HG03064 (cell line): Measurements from ENCODE around the gene PRKCE.

Experiments used
- ATAC-seq: cut with Tn5 transposase; IDR thresholded peaks from one replicate; pipeline ENCODE4 v1.9.1; 2021; ENCODE audit warnings: low read depth; ENCODE audit not compliant: unreplicated experiment

PRKCE gene

DNA sequence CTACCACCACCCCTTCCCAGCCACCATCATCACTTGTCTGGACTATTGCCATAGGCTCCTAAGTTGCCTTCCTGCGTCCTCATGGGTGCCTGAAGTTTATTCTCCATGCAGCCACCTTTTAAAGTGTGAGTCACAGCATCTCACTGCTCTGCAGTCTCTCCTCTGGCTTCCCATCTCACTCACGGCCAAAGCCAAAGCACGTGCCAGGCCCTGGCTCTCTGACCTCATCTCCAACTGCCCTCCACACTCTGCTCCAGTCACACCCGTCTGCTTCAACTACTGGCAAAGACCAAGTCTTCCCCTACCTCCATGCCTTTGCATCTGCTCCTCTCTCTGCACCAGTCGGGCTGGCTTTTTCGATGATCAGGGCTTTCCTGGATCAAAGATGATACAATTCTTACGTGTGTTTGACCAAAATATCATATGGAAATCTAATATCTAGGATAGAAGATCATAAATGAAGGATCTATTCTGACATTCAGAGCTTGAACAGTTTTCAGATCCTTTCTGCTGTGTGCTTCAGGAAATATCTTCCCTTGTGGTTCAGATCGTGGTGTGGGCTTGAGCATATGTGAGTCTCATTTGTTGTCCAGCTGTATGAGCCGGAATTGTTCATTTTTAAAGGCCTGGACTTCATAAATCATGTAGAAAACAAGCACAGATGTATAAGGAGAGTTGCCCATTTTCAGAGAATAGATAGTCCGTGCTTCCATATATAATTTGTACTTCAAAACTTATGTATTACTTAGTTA lies 175.6 kb downstream of the PRKCE start:
- ATAC-seq = no peak

DNA sequence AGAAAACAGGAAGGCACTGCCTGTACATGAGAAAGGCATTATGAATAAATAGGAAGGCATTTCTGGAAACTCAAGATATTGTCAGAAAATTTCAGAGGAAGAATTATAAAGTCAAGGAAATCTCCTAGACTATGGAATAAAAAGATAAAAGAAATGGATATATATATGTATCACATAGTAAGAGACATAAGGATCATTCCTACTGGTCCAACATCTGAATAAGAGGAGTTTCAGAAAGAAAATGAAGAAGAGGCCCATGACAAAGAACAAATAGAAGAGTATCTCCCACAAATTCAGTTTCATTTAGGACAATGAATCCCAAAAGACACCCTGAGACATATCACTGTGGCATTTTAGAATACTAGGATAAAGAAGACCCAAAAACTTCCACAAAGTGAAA lies 178.8 kb downstream of the PRKCE start:
- ATAC-seq = no peak

DNA sequence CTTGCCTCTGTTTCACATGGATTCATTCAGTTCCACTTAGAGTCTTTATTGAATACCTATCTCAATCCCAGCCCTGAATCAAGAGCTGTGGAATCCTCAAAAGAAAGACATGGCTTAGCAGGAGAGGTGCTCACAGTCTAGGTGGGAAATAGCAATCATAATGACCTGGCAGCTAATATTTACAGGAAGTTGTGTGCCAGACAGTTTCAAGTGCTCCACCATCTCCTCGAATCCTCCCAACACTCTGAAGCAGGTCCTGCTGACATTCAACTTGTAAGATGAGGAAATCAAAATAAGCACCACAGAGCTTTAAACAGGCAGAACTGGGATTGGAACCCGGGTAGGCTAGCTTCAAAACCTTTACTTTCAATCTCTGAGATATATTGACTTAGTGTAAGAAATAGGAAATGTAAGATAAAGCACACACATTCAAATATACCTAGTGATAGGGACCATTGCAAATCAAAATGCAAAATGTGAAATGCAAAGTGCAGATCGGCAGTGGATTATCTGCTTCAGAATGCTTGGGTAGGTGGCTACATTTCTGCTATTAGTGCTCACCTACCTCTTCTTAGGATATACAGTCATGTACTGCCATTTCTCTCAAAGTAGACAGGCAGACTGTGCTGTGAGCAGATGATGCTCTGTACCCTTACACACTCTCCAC lies 182.0 kb downstream of the PRKCE start:
- peak; percentile 28 for ATAC-seq

DNA sequence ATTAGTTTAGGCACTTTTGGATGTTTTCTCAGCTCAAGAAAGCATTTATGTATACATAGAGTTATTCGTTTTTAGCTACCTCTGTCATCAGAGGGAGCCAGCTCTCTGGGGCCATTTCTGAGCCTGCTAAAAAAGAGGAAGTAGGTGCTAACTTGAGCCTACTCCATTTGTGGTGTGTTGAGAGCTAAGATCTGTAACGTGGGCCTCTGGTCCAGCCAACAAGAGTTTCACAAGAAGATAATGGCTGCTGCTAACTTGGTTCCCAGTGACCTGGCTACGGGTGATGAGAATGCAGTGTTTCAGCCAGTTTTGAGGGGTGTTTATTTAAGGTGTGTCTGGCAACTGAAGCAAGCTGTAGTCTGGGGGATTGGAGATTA lies 182.5 kb downstream of the PRKCE start:
- ATAC-seq = peak; percentile 67

DNA sequence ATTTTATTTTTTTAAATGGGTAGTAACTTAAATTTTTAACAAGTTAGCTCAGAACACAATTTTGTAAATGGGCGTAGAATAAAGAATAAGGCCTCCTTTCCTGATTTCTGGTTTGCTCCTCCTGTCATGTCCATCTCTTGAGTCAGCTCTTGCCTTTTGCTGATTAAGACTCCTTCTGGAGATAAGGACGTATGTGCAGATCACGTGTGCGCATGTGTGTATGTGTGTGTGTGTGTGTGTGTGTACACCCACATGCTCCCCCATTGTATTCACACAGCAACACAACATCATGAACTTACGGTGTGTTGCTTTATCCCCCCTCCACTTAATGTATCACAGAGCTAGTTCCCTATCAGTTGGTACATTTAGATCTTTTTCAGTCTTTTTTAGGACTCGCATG lies 182.9 kb downstream of the PRKCE start:
- no peak for ATAC-seq

DNA sequence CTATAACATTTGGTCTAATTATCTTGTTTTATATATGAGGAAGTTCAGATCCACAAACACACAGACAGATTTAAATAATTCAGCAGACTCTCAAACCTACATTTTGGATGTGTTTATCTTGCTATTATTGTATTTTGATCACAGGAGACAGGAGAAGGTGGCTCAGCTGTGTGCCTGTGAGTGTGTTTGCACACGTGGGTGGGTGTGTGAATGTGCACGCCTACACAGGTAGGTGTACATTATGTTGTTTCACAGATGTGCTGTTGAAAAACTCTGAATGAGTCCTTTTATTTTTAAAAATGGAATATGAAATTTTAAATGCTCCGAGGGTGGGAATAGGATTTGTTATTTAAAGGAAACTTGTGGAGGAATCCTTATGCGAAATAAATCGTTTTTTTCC lies 183.4 kb downstream of the PRKCE start:
- ATAC-seq = no peak

DNA sequence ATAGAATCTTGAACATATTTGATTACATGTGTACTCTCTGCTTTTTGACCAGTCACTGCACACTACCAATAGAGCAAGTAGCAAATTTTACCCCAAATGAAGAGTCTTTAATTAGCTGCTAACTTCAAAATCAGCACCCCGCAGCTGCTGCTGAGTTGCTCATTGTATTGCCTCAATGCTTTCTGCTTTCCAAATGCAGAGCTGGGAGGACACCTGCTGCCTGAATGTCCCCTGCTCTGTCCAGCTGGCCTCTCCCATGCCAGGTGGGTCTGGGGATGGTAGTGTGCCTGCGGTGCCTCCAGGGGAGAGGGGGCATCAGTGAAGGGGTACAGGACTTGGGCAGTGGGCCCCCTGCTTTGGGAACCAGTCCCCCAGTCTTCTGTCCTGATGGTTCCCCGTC lies 184.8 kb downstream of the PRKCE start:
- ATAC-seq = no peak

DNA sequence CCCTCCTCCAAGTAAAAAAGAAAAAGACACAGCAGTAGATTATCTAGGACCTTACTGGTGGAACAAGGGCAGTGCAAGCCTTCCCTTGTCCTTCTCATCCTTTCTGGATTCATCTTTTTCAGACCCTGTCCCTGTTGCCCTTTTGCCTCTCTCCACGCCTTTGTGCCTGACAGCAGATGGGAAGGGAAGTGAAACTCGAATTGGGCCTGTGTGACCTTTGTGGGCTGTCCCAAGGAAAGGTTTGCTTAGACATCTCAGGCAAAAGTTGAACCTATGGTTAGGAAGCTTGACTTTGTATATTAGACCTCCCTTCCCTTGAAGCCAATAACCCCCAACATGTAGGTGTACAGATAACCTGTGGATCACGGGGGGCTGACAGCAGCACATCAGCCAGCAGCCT lies 185.3 kb downstream of the PRKCE start:
- peak; percentile 36 for ATAC-seq

DNA sequence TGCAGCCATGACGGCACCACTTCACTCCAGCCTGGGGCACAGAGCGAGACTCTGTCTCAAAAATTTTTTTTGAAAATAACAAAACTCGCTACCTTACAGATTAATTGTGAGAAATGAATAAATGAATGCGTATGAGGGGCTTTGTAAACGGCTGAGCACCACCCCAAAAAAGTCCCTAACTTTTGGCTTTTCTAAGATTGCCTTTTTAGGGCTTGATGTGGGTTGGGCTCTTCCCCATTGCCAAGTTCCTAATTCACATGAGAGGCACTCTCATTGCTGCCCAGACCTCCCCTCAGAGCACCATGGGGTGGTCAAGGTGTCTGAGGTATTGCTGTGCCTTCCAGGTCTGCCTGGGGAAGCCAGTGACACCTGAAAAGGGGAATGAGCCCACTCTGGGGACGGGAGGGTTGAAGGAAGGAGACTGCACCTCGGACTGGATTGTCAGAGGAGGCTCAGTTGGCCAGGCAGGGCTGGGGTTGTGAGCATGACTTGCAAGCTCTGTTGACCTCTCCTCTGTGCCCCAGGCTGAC lies 186.4 kb downstream of the PRKCE start:
- ATAC-seq = no peak

DNA sequence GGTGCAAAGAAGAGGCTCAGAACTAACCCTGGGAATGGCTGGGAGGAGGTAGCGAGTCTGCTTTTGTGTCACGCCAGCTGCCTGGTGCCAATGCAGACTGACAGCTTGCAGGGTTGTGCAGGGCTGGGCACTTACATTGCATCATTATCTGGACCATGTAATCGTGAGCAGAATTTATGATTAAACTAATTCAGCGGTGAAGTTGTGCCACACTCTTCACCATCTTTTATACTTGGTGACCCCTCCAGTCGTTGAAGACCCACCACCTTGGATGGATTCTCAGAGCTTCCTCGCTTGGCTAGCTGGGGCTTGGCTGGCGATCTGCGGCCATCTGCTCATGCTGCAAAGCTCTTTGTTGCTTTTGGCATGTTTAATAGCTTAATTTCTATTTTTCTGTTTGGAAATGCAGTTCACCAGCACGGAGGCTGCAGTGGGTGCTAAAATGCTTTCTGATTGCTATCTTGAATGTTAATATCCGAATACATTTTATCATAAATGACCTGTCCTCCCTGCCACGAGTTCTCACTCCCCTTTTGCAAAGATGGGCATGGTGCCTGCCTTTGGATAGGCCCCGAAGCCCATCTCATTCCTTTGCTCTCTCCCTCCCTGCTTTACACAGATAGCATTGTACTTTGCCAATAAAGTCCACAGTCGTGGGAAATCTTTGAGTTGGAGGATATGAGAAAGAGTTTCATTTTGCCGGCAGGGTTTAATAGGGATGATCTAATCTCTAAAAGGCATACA lies 188.2 kb downstream of the PRKCE start:
- ATAC-seq = no peak

DNA sequence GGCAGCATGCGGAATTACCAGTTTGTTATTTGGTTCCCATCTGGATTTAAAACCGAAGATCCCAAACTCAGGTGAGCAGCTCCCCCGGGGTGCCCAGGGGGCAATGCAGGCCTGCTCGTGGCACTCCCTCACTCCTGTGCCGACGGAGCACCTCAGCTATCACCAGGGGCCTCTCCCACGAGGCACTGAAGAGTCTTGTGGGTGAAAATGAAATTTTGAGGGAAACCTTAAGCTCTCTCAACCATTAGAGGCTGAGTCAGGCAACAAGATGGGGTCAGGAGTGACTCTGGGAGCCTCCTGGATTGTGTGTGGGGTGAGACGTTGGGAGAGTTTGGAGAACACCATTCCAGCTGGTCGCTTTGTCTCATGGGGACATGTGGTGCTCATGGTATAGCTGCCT lies 189.0 kb downstream of the PRKCE start:
- ATAC-seq = no peak

DNA sequence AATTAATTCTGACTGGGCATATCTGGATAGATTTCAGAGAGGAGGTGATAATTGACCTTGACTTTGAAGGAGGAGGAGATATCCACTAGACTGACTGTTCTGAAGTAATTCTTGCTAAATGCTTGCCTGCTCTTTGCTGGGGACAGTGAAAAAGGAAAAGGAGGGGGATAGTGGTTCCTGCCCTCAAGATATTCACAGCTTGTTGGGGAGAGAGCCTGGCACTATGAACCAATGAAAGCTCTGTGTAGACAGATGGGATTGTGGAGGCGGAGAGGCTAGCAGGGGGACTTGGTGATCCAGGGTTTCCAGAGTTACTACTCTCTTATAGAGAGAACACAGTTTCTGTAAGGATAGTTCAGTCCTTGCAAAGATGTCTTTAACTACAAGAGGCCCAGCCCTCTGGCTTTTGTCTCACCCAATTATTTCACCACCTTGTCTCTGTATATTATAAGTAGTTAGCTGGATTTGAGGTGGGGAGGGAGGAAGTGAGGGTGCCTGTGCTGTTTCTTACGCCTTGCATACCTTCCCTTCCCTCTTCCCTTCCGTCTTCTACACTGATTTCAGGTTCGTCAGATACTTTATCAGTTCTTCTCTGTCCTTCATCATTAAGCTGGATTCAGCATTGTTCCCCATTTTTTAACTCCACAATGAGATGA lies 190.4 kb downstream of the PRKCE start:
- ATAC-seq = no peak

DNA sequence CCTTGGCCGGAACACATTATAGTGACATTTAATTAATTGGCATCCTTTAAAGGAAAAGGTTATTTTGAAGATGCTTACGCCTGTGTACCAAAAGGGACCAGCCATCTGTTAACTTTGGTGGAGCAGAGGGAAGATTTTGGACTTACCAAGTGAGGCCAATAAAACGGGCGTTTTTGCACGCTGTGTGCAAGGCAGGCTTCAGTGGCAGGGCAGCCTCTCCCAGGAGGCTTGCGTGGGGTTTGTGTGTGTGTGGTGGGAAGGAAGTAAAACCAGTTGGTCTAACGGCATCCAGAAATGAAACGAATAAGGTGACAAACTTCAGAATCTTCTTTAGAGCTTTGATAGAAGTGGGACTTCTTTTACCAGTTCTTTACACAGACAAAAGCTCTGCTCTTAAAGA lies 191.7 kb downstream of the PRKCE start:
- peak; percentile 40 for ATAC-seq

DNA sequence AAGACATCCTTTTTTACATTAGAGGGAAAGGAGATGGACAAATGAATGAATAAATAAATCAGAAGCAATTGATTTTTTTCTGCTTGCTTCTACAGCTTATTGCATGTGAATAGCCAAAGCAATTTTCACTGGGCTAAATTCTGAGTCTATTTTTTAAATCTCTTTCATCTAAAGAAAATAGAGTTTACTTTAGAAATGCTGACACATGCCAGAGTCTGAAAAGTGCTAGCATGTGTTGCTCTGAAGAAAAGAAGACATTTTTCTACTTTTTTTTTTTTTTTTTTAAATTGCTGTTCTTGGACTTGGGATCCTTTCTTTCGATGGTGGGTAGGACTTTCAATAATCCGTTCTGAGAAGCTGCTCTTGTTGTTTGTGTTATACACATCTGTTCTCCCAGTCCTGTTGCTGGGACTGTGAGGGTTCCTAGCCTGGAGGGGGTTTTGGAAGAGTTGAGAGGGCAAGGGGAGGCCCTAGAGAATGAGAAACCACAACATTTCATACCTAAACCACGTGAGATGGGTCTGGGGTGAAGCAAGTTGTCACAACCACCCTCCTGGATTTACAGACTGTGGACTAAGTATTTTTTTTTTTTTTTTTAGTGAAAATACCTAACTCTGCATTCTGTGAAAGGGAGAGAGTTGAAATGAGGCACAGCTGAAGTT lies 193.5 kb downstream of the PRKCE start:
- no peak for ATAC-seq

DNA sequence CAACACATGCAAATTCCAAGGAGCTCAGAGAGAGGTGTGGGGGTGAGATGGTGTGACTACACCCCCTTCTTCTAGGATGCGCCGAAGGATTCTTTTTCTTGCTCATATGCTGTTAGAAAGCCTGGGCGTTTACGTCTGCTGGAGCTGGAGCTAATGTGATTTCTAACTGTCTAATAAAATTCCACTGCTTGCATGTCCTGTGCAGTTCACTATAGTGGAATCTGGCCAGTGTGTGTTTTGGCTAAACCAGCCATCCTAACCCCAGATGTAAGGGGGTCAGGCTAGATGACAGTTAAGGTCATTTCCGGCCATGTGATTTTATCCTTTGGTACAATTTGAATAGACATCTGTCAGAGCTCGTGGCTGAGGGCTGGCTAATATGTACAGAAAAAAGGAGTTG lies 194.1 kb downstream of the PRKCE start:
- ATAC-seq = no peak

DNA sequence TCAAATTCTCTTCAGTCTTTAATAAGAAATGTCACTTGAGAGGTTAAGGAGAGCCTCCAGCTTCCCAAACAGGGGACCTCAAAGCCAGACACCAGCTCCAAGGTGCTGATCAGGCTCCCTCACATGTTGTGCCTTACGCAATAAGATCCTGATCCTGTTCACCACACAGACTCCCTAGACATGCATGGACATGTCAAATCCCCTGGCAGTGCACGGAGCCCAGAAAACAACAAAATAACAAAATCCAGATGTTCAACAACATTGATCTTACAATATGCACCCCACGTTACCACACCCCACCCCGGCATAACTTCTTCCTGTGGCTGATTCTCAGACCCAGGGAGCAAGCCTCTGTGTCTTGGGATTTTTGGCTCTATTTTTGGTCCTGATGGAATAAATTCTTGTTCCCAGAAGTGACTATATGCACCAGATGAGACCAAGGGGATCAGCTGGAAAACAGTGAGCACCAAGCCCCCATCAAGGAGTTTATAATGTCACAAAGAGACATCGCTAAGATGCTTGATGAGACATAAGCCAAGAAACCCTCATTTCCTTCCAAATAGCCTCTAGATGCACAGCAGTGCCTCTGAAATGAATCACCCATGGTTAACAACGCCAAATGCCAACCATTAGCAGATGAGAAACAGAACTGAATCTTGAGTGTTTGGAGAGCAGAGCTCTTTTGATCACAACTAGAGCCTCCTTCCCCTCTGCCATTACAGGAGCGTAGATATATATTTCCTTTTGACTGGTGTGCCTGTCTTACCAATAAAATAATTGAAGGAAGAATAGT lies 198.2 kb downstream of the PRKCE start:
- ATAC-seq = no peak

DNA sequence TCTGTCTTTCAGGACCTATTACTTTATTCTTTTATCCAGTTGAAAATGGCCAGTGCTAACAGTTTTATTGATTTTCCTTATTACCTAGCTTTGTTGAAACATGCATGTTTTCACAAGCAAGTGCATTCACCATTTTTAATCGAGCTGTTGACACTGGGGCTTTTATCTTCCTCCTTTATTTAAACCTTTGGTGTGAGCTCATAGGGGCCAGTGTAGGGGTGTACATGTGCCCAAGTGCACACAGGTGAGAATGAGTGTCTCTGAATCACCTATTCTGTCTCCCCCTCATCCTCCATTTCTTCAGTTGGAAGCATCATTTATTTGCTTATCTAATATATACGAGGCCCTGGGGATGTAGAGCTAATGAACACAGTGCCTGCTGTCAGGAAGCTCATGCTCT lies 199.1 kb downstream of the PRKCE start:
- ATAC-seq = no peak

DNA sequence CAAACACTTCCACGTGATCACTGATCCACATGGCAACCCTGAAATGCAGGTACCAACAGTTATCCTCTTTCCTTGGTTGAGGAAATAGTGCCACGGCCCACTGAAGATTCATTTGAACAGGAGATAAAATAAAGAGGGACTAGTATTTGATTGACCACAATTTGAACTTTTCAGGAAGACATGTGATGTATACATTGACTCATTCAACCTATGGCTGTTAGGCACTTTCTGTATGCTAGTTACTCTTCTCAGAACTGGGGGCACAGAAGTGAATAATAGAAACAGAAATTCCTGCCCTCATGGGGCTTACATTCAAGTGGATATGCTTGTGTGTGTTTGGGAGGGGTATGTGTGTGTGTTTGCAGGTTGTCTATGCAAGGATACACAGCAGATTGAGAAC lies 199.6 kb downstream of the PRKCE start:
- no peak for ATAC-seq

DNA sequence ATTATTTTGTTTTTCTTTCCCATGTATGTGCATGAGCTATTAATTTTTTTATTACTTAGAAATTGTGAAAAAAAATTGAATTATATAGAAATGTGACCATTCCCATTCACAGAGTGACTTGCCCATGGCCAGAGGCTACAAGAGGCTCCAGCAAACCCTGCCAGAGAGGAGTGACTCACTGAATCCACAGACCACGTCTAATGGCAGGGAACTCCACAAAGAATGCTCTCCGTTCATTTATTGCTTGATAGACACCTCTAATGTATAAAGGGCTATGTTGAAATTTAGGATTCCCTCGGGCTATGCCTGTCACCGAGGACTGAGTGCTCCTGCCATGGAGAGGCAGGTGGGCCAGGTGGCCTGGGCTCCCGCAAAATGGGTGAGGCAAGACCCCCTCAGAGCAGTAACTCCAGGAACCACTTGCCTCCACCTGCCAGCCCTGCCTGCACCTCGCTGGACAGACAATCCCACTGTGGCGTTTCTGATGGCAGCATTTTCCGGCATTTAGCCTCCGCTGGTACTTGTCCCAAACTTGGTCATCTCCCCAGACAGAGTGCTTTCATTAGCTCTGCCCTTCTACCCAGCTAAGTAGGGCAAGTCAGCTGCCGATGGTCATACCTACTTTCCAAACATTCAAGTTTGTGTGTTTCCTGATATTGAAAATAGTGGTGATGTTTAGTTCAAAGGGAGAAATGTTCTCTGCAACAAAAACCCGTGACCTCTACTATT lies 200.3 kb downstream of the PRKCE start:
- ATAC-seq = no peak
